ENCODE data around the gene RYR2.
"Not testable (repeated sequence)": the region's sequence is repeated elsewhere in the genome, so short reads cannot be mapped to it uniquely, and the experiment has no call there.

DNA sequence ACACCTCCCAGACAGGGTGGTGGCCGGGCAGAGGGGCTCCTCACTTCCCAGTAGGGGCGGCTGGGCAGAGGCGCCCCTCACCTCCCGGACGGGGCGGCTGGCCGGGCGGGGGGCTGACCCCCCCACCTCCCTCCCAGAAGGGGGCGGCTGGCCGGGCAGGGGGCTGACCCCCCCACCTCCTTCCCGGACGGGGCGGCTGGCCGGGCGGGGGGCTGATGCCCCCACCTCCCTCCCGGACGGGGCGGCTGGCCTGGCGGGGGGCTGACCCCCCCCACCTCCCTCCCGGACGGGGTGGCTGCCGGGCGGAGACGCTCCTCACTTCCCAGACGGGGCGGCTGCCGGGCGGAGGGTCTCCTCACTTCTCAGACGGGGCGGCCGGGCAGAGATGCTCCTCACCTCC, 85.3 kb downstream of the RYR2 start:
- TF ChIP-seq, protein P1, sequence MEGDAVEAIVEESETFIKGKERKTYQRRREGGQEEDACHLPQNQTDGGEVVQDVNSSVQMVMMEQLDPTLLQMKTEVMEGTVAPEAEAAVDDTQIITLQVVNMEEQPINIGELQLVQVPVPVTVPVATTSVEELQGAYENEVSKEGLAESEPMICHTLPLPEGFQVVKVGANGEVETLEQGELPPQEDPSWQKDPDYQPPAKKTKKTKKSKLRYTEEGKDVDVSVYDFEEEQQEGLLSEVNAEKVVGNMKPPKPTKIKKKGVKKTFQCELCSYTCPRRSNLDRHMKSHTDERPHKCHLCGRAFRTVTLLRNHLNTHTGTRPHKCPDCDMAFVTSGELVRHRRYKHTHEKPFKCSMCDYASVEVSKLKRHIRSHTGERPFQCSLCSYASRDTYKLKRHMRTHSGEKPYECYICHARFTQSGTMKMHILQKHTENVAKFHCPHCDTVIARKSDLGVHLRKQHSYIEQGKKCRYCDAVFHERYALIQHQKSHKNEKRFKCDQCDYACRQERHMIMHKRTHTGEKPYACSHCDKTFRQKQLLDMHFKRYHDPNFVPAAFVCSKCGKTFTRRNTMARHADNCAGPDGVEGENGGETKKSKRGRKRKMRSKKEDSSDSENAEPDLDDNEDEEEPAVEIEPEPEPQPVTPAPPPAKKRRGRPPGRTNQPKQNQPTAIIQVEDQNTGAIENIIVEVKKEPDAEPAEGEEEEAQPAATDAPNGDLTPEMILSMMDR (IDR thresholded peaks at IDR 0.05): not testable (repeated sequence)
- TF ChIP-seq POLR2AphosphoS5 (IDR thresholded peaks at IDR 0.05): not testable (repeated sequence)

Data from breast epithelium (tissue), 3 donors.